ENCODE data around the gene NAA35. TPM values are rescaled to one million over a fixed set of nuclear protein-coding genes. Genes with fewer than 3 reads are reported as not detected.
"Not testable (repeated sequence)": the region's sequence is repeated elsewhere in the genome, so short reads cannot be mapped to it uniquely, and the experiment has no call there.

NAA35 gene
- total RNA-seq, 1 experiment from 2014 or later = 30.9 TPM

DNA sequence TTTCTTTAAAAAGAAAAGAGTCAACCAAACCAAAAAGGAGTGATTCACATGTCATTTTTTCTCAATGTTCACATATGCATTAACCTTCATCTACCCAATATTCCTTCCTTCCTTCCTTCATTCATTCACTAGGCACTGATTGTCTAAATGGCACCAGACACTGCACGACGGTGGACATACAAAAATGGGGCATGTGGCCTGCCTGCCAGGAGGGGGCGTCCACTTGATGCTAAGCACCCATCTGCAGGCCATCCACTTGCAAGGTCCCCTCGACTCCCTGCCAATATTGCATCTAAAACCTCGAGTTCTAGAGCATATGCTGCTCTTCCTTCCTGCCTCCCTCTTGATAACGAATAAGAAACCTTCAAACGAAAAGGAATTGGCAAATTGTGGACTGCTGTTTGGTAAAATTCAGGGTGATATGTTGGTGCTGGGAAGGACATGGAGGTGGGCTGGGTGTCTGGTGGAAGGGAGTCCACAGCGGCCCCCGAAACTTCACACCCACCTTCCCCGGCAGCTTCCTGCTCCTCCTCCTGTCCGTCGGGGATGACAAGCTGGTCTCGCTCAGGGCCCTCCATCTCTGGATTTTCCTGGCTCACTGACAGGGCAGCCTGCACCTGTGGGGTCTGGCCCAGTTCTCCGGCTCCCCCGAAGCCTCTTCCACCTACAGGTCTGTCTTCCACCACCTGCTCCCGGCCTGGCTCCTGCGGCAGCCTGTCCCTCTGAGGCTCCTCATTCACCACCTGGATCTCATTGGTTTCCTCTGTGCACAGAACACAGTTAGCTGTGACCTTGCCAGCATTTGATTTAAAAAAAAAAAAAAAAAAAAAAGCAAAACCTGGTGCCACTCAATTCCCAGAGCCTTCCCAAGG is 94.2 kb downstream of the NAA35 start:
- peak; percentile 60 for DNase-seq (ENCODE audit: low read depth)

DNA sequence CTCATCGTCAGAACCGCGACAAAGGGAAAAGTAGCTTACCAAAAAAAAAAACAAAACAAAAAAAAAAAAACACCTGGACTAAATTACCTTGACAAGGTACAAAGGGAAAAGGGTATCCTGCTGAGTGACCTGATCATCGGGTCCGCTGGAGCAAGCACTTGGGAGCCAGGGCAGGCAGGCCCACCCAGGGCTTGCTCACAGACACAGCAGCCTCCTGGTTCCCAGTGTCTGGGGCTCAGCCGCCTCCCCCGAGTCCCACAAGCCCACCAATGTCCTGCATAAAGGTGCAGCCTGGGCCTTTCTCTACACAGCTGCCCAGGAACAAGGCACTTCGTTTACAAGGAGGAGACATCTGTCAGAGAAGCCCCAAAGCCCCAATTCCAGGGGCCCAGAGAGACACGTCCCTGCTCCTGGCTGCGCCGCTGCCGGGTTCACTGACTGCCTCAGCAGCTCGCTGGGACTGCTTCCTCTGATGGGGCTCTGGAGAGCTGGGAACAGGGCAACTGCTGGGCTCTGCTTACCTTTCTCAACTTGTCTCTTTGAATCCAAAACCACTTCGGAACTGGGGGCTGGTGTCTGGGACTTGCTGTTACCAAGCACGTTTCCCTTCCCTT is 95.0 kb downstream of the NAA35 start:
- no peak for DNase-seq (ENCODE audit: low read depth)

DNA sequence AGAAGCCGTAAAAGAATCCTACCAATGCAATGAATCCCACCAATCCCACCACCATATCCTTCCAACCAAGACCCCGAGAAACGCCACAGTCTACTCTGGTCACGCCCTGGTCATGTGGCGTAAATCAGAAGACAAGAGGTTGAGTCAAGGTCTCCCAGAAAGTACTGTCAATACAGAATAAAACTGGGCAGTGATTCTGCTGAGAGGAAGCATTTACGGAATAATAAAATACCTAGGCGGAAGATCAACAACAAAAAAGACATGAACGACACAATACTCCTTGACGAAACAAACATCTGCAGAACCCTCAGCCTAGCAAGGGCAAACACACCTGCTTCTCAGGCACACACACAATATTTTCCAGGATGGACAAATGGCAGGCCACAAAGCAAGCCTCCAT is 95.6 kb downstream of the NAA35 start:
- no peak for DNase-seq (ENCODE audit: low read depth)

DNA sequence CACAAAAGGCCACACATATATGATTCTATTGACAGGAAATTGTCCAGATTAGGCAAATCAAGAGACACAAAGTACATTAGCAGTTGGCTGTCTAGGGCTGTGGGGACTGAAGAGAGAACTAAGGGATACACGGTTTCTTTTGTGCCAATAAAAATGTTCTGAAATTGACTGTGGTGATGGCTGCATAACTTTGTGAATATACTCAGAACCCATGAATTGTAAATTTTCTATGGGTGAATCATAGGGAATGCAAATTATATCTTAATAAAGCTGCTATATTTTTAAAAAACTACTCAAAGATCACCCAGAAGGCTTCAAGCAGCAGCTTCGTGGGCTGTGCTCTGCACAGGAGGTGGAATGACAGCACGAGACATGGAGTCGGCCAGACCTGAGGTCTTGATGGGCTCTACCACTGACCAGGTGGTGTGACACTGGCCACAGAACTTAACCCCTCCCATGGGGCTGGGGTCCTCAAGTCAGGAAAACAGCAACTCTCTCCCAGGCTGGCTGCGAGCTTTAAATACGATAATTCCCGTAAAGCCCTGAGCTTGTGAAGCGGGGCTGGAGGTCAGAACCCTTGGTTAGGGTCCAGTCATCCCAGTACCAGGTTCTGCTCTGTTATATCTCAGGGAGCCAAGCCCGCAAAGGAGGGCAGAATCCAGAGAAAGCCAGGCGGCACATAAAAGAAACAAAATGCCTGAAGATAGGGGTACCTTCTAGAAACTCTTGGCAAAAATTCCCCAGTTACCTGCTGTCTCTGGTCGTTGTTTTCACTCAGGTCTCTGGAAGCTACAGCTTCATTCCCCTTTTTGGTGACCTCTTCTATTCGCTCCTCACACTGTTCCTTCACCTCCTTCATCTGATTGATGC is 99.3 kb downstream of the NAA35 start:
- DNase-seq (ENCODE audit: low read depth) = no peak

DNA sequence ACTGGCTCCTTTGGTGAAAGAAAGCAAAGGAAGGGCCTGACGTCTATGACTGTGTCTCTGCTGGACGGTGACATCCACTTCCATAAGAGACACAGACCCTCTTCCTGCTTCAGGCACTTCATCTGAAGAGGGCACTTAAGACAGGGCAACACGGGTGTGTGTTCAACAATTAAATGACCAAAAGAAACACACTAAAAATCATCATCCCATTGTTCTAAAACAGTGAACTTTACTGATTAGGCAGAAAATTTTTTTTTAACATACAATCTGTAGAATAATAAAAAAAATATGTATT is 99.9 kb downstream of the NAA35 start:
- no peak for DNase-seq (ENCODE audit: low read depth)

DNA sequence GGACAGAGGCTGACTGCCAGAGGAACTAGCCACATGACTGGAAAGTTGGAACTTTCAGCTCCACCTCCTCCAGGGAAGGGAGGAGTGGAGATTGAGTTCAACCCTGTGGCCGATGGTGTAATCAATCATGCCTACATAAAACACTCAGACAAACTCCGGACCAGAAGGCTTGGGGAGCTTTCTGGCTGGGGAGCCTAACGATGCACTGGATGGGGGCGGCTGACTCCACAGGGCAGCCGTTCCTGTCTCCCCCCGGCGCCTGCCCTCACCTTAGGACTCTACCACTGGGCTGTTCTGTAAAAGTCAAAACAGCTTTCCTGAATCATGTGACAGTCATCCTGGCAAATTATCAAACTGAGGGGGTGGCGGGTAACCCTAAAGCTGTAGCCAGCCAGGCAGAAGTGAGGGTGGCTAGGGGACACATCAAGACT is 100.4 kb downstream of the NAA35 start:
- DNase-seq (ENCODE audit: low read depth) = no peak

DNA sequence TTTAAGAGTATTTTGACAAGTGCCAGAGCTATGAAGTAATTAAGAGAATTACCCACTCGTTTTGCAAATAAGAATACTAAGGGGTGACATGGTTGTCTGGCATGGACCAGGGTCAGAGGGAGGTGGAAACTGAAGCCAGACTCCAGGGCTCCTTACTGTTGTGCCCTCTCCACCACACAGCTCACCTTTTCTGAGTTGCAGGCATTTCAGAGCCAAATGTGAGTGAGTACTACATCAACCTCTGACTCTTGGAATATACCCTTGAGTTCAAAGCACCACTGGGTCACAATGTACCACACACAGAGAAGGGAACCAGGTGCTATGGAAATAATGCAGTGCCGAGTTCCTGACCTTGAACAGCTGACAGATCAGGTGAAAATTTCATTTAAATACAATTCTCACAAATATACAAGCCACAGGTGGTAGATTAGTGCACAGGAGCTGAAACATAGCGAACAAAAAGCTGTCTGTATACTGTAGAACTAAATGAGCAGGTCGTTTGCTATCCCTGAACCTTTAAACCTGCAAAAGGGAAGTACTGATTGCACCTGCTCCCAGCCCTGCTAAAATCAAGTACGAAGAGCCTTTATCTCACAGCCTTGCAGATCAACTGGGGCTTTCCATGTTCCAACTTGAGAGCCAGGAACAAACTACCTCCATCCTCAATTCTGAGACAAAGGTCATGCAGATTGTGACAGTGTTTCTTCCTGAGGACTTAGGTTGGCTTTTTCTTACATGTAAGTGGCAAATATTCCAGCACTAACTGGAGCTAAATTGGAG is 101.4 kb downstream of the NAA35 start:
- DNase-seq (ENCODE audit: low read depth) = no peak

DNA sequence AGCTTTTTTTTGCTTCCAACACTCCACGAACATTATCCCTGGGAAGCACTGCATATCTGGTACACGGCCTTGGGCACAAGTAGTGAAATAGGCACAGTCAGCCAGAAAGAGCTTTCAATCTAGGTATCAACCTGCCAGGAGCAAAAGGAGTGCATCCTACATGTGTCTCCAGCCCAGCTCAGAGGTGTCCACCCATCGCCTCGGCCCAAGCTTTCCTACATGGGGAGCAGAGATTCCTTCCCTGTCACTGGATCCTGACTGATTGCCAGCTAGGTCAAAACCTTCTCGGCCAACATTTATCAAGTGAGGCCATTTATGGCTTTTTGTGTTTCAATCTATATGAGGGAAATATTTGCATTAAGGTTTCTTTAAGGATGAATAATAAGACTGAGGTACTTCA is 102.6 kb downstream of the NAA35 start:
- no peak for DNase-seq (ENCODE audit: low read depth)

DNA sequence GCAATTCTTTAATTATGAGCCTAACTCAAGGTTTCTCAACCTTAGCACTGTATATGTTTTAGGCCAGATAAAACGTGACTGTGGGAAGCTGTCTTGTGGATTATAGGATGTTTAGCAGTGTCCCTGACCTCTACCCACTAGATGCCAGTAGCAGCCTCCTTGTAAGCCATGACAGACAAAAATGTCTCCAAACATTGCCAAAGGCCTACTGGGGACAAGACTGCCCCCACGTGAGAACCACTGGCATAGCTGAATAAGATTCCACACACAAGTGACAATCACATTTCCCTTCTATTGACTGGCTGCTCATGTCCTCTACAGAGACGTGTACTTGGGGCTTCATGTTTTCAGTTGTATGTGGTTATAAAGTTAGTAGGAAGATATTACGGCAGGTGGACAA is 103.1 kb downstream of the NAA35 start:
- DNase-seq (ENCODE audit: low read depth) = peak; percentile 17

DNA sequence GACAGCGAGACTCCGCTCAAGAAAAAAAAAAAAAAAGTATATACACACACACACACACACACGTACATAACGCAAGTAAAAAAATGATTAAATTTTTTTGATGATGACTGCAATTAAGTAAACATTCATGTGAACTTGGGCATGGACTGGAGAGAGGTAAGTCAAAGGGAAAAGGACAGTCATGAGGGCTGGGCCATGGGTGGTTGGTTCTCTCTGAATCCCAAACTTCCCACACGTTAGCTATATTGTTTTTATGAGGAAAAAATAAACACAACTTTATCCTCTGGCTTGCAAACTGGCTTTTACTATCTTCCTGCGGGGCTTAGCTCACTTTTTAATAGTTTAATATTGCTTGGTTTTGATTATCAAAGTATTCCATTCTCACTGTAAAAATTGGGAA is 104.7 kb downstream of the NAA35 start:
- no peak for DNase-seq (ENCODE audit: low read depth)

DNA sequence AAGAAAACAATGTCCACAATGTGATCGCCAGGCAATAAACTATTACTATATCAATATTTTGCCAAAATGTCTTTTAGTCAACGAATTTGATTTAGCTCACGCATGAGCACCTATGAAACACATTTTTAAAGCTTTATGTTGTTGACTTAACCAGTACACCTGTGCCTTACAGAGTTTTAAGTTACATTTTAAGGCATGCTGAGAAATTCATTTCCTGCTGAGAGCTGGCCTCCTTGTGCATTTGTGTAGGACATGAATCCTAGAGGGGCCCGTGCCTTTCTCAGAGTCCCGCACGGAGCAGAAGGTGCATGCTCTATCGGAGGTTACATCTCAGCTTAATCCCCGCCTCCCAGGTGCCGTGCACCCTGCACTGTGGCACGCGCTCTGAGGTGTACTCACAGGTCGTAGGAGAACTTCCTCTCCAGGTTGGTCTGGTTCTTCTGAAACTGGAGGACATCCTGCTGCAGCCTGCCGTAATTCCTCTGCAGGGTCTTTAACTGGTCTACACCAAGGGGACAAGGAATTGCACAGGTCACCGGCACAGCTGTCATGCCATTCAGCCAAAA is 105.2 kb downstream of the NAA35 start:
- DNase-seq (ENCODE audit: low read depth) = no peak

DNA sequence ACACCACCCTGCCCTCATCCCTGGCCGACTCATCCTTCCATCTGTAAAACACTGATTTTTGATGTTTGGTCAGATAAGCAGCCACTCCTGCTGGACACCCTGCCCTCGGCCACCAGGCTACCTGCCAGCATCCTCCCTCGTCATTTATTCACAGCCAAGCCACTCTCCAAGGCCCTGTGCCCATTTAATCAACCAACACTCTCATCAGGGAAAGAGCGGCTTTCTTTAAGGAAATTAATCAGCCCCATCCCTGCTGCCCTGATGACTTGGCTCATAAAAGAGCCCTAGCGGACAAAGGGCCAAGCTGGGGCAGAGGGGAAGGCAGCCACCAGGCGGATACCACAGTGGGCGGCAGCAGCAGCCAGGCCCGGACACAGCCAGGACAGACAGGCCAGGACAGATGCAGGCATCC is 106.0 kb downstream of the NAA35 start:
- no peak for DNase-seq (ENCODE audit: low read depth)

DNA sequence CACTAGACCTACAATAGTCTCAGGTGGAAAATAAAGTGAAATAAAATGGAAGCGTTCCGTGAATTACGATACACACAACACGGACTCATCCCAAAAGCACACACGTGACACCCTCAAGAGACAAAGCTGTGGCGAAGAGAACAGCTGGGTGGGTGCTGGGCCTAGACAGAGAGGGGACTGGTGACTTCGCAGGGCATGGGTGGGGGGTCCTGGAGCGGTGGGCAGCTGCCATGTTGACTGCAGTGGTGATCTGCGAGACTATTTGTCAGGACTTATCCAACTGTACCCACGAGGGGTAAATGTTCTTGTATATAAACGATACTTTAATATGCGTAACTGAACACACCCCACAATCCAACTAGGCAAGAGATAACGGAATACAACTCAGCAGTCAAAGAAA is 106.4 kb downstream of the NAA35 start:
- DNase-seq (ENCODE audit: low read depth) = no peak

DNA sequence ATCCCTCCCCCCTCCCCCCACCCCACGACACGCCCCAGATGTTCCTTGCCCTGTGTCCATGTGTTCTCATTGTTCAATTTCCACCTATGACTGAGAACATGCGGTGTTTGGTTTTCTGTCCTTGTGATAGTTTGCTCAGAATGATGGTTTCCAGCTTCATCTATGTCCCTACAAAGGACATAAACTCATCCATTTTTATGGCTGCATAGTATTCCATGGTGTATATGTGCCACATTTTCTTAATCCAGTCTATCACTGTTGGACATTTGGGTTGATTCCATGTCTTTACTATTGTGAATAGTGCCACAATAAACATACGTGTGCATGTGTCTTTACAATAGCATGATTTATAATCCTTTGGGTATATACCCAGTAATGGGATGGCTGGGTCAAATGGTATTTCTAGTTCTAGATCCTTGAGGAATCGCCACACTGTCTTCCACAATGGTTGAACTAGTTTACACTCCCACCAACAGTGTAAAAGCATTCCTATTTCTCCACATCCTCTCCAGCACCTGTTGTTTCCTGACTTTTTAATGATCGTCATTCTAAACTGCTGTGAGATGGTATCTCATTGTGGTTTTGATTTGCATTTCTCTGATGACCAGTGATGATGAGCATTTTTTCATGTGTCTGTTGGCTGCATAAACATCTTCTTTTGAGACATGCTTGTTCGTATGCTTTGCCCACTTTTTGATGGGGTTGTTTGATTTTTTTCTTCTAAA is 107.2 kb downstream of the NAA35 start:
- DNase-seq (ENCODE audit: low read depth) = not testable (repeated sequence)

DNA sequence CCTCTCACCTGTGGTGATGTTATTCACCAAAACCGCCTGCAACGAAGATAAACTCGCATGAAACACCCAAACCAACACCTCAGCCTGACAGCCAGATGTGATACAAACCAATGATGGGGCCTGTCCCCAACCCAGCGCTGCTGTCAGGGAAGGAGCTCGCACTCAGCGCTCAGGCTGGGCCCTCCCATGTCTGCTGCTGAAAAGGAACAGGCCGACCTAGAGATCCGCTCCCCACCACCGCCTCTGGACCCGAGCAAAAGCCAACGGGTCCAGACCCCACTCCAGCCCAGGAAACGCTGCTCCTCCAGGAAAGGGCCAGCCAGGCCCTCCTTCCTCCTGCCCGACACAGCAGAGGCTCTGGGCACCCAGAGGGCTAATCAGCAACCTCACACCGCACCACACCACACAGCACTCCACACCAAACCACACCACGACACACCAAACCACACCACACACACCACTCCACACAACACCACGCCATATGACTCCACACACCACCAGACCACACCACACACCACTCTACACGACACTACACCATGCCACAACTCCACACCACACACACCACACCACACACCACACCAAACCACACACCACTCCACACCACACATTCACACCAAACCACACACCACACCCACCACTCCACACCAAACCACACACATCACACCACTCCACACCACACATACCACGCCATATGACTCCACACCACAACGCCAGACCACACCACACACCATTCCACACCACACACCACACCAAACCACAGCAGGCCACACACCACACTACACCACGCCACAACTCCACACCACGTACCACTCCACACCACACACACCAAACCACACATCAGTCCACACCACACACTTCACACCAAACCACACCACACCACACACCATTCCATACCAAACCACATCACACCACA is 111.9 kb downstream of the NAA35 start:
- no peak for DNase-seq (ENCODE audit: low read depth)

DNA sequence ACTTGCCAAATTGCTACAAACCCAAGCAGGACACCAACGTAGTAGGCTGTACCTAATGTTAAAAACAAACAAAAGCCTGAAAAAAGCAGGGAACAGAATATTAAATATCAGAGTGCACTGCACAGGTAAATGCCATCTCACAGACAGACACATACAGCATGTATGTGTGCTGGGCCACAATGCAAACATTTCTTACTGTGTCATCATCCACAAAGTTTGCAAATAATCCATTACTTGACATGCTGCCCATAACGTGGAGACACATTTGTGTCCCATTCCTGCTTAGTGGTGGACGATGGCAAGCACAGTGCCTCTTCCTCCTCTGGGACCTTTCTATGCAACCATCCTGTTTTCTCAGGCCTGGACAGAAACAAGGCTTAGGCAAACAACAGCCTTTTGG is 113.7 kb downstream of the NAA35 start:
- no peak for DNase-seq (ENCODE audit: low read depth)

DNA sequence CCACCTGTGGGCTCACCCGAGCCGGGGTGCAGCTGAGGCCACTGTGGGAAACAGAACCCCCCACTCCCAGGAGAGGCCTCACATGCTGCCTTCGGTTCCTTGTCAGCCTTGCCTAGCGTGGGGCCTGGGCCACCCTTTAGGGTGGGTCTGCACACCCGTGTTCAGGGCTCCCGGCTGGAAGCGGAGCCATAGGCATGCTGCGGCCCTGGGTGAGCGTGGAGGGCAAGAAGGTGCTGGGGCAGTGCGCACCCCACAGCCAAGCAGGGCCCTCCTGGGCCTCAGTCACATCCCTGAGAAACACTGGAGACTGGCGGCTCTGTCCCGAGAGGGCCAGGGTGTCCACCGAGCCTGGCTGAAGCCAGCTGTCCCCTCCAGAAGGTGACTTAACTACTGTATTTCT is 116.5 kb downstream of the NAA35 start:
- no peak for DNase-seq (ENCODE audit: low read depth)

DNA sequence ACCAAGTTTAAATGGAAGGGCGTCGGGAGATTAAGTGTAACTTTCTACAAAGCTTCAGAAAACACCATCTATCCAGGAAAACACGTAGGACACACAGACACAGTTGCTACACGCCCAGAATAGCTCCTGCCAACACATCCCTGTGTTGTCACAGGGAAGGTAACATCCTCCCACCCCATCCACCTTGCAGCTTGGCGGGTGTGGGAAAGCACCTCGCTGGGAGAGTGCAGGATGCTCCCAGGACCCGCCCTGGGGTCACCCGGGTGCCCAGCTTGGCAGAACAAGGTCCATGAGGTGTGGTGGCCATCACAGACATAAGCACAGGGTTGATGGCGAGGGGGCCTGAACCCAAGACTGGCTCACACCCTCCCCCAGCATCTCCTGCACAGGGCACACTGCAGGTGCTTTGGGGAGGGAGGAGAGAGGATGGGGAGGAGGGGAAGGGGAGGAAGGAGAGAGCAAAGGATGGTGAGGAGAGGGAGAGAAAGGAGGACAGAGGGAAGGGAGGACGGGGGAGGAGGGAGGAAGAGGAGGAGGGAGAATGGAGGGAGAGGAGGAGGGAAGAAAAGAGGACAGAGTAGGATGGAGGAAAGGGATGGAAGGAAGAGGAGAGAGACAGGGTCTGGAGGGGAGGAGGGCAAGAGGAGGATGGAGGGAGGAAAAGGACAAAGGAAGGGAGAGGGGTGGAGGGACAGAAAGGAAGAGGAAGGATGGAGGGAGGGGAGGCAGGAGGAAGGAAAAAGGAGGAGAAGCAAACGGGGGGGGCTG is 121.2 kb downstream of the NAA35 start:
- DNase-seq (ENCODE audit: low read depth) = no peak

Data from Daoy (cell line).